Ascending aorta (tissue), 2 donors: ENCODE data around the gene GABRA5. TPM values are rescaled to one million over a fixed set of nuclear protein-coding genes. Genes with fewer than 3 reads are reported as not detected.

Source experiments
- DNase-seq, 2 donors: peaks; one replicate each; pipeline ENCODE4 v3.0.0-alpha.2; 2019; ENCODE audit warnings: low spot score in 2 of 2
- H3K27ac ChIP-seq, 2 donors: fragments of 200-600 bp; sonication (generic); one replicate each; pipeline ENCODE4 v1.5.1; 2016 to 2017; ENCODE audit warnings: mild to moderate bottlenecking in 1 of 2
- H3K27me3 ChIP-seq: fragments of 200-600 bp; sonication (generic); one replicate; pipeline ENCODE4 v1.5.1; 2017
- H3K36me3 ChIP-seq, 2 donors: fragments of 200-600 bp; sonication (generic); one replicate each; pipeline ENCODE4 v1.5.1; 2016
- H3K4me1 ChIP-seq, 2 donors: fragments of 200-600 bp; sonication (generic); one replicate each; pipeline ENCODE4 v1.5.1; 2016 to 2017; ENCODE audit warnings: mild to moderate bottlenecking in 1 of 2
- H3K4me3 ChIP-seq, 2 donors: fragments of 200-600 bp; sonication (generic); one replicate each; pipeline ENCODE4 v1.5.1; 2016 to 2017; ENCODE audit warnings: mild to moderate bottlenecking in 1 of 2
- H3K9me3 ChIP-seq, 2 donors: fragments of 200-600 bp; sonication (generic); one replicate each; pipeline ENCODE4 v1.5.1; 2016
- CTCF ChIP-seq, 3 experiments: fragments of 200-600 bp in 2 of 3; fragments of 450-650 bp in 1 of 3; sonication (generic) in 2 of 3; IDR thresholded peaks; one replicate each; pipeline ENCODE4 v1.5.1; 2016 to 2019; ENCODE audit warnings: antibody characterized with exemption in 3 of 3, mild to moderate bottlenecking in 1 of 3, moderate library complexity in 1 of 3
- intact Hi-C: fragments of 100-400 bp; cut with DNase I; formaldehyde crosslinking; loops from one replicate; pipeline ENCODE4 v1.15.1; 2023
- total RNA-seq: library from RNA; depleted of rRNA; stranded (reverse); fragments of >200 nt; gene quantifications from one replicate; pipeline ENCODE4 v1.1.0, GENCODE V29; 2016

The GABRA5 gene
- total RNA-seq, 1 donor from 2014 or later, result not detected

- Histone ChIP-seq H3K9me3 (no peaks in the 10 kb centered on the region), H3K36me3 (no peaks in the 10 kb centered on the region), H3K27me3 (no peaks in the 10 kb centered on the region), H3K4me3 (no peak overlapping the region), H3K4me1 (no peaks in the 10 kb centered on the region), H3K27ac (no peak overlapping the region)
- no peak for DNase-seq
- TF ChIP-seq CTCF (IDR thresholded peaks at IDR 0.05), result no peak
- intact Hi-C loops, result no loop called here
These were observed 114.6 kb downstream of the GABRA5 start for GRCh38 chr15:26981492-26981891.

- Histone ChIP-seq H3K36me3 (no peaks in the 10 kb centered on the region), H3K9me3 (no peaks in the 10 kb centered on the region), H3K27ac (no peak overlapping the region), H3K4me3 (no peak overlapping the region), H3K4me1 (no peaks in the 10 kb centered on the region), H3K27me3 (no peaks in the 10 kb centered on the region)
- intact Hi-C loops, result no loop called here
- DNase-seq, result no peak
- TF ChIP-seq CTCF (IDR thresholded peaks at IDR 0.05), result no peak
These were observed 117.0 kb downstream of the GABRA5 start for GRCh38 chr15:26983822-26984221.

GRCh38 chr15:26985050-26985449 is 118.2 kb downstream of the GABRA5 start:
- intact Hi-C loops, result no loop called here
- Histone ChIP-seq H3K4me1 (no peaks in the 10 kb centered on the region), H3K27me3 (no peaks in the 10 kb centered on the region), H3K36me3 (no peaks in the 10 kb centered on the region), H3K9me3 (no peaks in the 10 kb centered on the region), H3K27ac (no peak overlapping the region), H3K4me3 (no peak overlapping the region)
- no peak for TF ChIP-seq CTCF (IDR thresholded peaks at IDR 0.05)
- DNase-seq, result no peak

- Histone ChIP-seq H3K4me3 (no peak overlapping the region), H3K36me3 (no peaks in the 10 kb centered on the region), H3K27me3 (no peaks in the 10 kb centered on the region), H3K9me3 (peaks cover 0 to 6% of the 10 kb centered on the region in 2 donors), H3K4me1 (no peaks in the 10 kb centered on the region), H3K27ac (no peak overlapping the region)
- TF ChIP-seq CTCF (IDR thresholded peaks at IDR 0.05), result no peak
- DNase-seq, result no peak
- intact Hi-C loops, result no loop called here
These were observed 129.4 kb downstream of the GABRA5 start for GRCh38 chr15:26996250-26996649.

Other genes starting within 250 kb of the GABRA5 start
- not detected for gene GABRB3, start 94.0 kb upstream of the GABRA5 start, total RNA-seq
- not detected for gene GABRG3, start 104.1 kb downstream of the GABRA5 start, total RNA-seq